ENCODE measurements around the gene OR4C46. TPM values are rescaled to one million over a fixed set of nuclear protein-coding genes. Genes with fewer than 3 reads are reported as not detected.
"Not testable (repeated sequence)": the region's sequence is repeated elsewhere in the genome, so short reads cannot be mapped to it uniquely, and the experiment has no call there.

OR4C46 gene
- total RNA-seq = not detected

- H3K4me3 ChIP-seq (ENCODE audit: low read depth, poor library complexity, severe bottlenecking) = no peak within 1 kb of the TSS
- TF ChIP-seq CTCF (IDR thresholded peaks at IDR 0.05) (no peak), POLR2A (IDR thresholded peaks at IDR 0.05) (no peak)
- DNase-seq (ENCODE audit: low spot score in 2 of 2) = no peak
- WGBS, 2 donors = 49 to 53% methylated on average over 1 of the region's 1 CpG
- intact Hi-C loops (cut with DNase I; ENCODE audit: low total_unique reads) = no loop called here
Measured at GRCh38 chr11:54603898-54604297, at the start of gene OR4C46. TSS of gene OR4C46 (minus strand) at chr11:54603998. CDS start at chr11:54603998, 0 bp downstream.

- 63 to 74% methylated on average over 8 of the region's 8 CpGs for WGBS, 2 donors
- DNase-seq (ENCODE audit: low spot score in 2 of 2); intact Hi-C loops (cut with DNase I; ENCODE audit: low total_unique reads); H3K4me3 ChIP-seq (ENCODE audit: low read depth, poor library complexity, severe bottlenecking): not testable (repeated sequence)
Measured at GRCh38 chr11:54645606-54646005, 41.8 kb upstream of the OR4C46 start.

GRCh38 chr11:54561439-54561838, 42.4 kb downstream of the OR4C46 start:
- intact Hi-C loops (cut with DNase I; ENCODE audit: low total_unique reads); H3K4me3 ChIP-seq (ENCODE audit: low read depth, poor library complexity, severe bottlenecking); DNase-seq (ENCODE audit: low spot score in 2 of 2): not testable (repeated sequence)
- 62 to 70% methylated on average over 3 of the region's 3 CpGs for WGBS, 2 donors

GRCh38 chr11:54558919-54559318, 44.9 kb downstream of the OR4C46 start:
- no peak overlapping the region for H3K4me3 ChIP-seq (ENCODE audit: low read depth, poor library complexity, severe bottlenecking)
- DNase-seq (ENCODE audit: low spot score in 2 of 2) = no peak
- intact Hi-C loops (cut with DNase I; ENCODE audit: low total_unique reads) = no loop called here
- WGBS, 2 donors = 48 to 51% methylated on average over 3 of the region's 3 CpGs
- TF ChIP-seq CTCF (IDR thresholded peaks at IDR 0.05) = no peak
- TF ChIP-seq POLR2A (IDR thresholded peaks at IDR 0.05) = no peak

GRCh38 chr11:54558407-54558806, 45.4 kb downstream of the OR4C46 start:
- no peak for DNase-seq (ENCODE audit: low spot score in 2 of 2)
- intact Hi-C loops (cut with DNase I; ENCODE audit: low total_unique reads) = no loop called here
- WGBS, 2 donors = 69 to 71% methylated on average over 3 of the region's 3 CpGs
- no peak overlapping the region for H3K4me3 ChIP-seq (ENCODE audit: low read depth, poor library complexity, severe bottlenecking)
- TF ChIP-seq CTCF (IDR thresholded peaks at IDR 0.05) (no peak), POLR2A (IDR thresholded peaks at IDR 0.05) (no peak)

Other genes with a start within 250 kb of the OR4C46 start
- gene OR4A5, start 102.8 kb upstream of the OR4C46 start, total RNA-seq = not detected

Data from lower leg skin (tissue), 4 donors.